Measurements from ENCODE around the gene VEZF1.
"Not testable (repeated sequence)": the region's sequence is repeated elsewhere in the genome, so short reads cannot be mapped to it uniquely, and the experiment has no call there.

VEZF1 gene

DNA sequence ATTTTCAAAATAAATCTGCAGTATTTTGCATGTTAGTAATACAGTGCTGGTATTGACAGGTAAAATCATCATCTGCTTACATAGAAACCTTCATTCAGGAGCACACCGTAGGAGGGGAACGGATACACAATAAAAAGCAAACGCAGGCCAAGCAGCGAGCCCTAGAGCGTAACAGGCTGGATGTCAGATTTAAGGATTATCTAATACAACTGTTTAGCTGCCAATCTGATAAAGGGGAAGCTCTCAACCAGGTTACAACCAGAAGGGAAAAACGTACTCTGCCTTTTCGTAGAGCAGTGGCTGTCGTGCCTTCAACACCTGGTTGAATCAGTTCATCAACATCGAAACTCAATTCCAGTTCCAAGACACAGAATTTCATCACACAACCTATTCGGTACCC, 16.5 kb downstream of the VEZF1 start:
- Histone ChIP-seq H3K27me3 (ENCODE audit: control insufficient read depth in 1 of 2, insufficient read depth in 2 of 2, low read length in 2 of 2) (no peaks in the 10 kb centered on the region), H3K4me3 (ENCODE audit: low read length in 2 of 2) (no peak overlapping the region), H3K9me3 (ENCODE audit: control insufficient read depth in 2 of 2, low read length in 2 of 2) (no peaks in the 10 kb centered on the region), H3K4me1 (ENCODE audit: control insufficient read depth, insufficient read depth, low read length) (peaks cover 14% of the 10 kb centered on the region), H3K36me3 (ENCODE audit: control insufficient read depth in 2 of 2, insufficient read depth in 2 of 2, low read length in 2 of 2) (peaks cover 23 to 37% of the 10 kb centered on the region in 2 donors), H3K9ac (ENCODE audit: low read length in 2 of 2) (no peak overlapping the region), H3K27ac (ENCODE audit: low read length) (no peak overlapping the region)

DNA sequence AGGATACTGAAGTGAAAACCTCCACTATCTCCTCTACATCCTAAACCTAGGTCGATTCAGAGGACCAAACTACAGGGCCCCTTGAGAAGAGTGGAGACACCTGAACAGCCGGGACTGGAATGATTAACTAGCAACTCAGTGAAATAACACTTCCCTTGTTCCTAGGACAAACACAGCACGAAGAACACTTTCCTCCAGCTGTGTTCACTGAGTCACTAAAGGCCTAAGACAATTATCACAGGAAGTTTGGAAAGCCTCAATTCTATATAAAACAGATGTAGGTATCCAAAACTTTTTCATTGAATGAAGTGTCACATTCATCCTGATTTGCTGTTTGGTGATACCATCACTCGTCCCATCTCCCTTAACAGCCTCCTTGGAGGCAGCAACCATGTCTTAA, 17.3 kb downstream of the VEZF1 start:
- Histone ChIP-seq H3K36me3 (ENCODE audit: control insufficient read depth in 2 of 2, insufficient read depth in 2 of 2, low read length in 2 of 2) (peaks cover 20 to 28% of the 10 kb centered on the region in 2 donors), H3K27ac (ENCODE audit: low read length) (no peak overlapping the region), H3K27me3 (ENCODE audit: control insufficient read depth in 1 of 2, insufficient read depth in 2 of 2, low read length in 2 of 2) (no peaks in the 10 kb centered on the region), H3K4me3 (ENCODE audit: low read length in 2 of 2) (no peak overlapping the region), H3K4me1 (ENCODE audit: control insufficient read depth, insufficient read depth, low read length) (peaks cover 12% of the 10 kb centered on the region), H3K9me3 (ENCODE audit: control insufficient read depth in 2 of 2, low read length in 2 of 2) (no peaks in the 10 kb centered on the region), H3K9ac (ENCODE audit: low read length in 2 of 2) (no peak overlapping the region)

- Histone ChIP-seq H3K4me1 (ENCODE audit: control insufficient read depth, insufficient read depth, low read length) (no peaks in the 10 kb centered on the region), H3K4me3 (ENCODE audit: low read length in 2 of 2) (no peak overlapping the region), H3K27ac (ENCODE audit: low read length) (no peak overlapping the region), H3K27me3 (ENCODE audit: control insufficient read depth in 1 of 2, insufficient read depth in 2 of 2, low read length in 2 of 2) (no peaks in the 10 kb centered on the region), H3K9me3 (ENCODE audit: control insufficient read depth in 2 of 2, low read length in 2 of 2) (no peaks in the 10 kb centered on the region), H3K9ac (ENCODE audit: low read length in 2 of 2) (no peak overlapping the region), H3K36me3 (ENCODE audit: control insufficient read depth in 2 of 2, insufficient read depth in 2 of 2, low read length in 2 of 2) (peaks cover 8 to 13% of the 10 kb centered on the region in 2 donors)
These were observed 19.6 kb downstream of the VEZF1 start for GRCh38 chr17:57968456-57968855.

DNA sequence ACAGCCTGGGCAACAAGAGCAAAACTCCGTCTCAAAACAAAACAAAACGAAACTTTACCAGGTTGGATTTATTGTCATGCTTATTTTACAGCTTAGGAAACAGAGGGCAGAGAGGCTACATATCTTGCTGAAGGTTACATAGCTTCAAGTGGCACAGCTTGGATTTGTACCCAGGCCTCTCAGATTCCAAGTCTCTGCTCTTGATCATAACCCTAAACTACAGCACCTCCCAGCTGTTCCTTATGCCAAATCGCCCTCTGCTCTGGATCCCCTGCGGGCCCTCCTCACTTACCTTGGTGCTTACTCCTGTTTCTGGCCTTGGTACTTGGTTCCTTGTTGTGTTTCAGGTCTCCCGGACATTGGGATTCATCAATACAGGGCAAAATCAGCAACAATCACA, 21.2 kb downstream of the VEZF1 start:
- no peaks in the 10 kb centered on the region for H3K27me3 ChIP-seq (ENCODE audit: control insufficient read depth in 1 of 2, insufficient read depth in 2 of 2, low read length in 2 of 2)
- no peaks in the 10 kb centered on the region for H3K4me1 ChIP-seq (ENCODE audit: control insufficient read depth, insufficient read depth, low read length)
- H3K9ac ChIP-seq (ENCODE audit: low read length in 2 of 2) = no peak overlapping the region
- H3K9me3 ChIP-seq (ENCODE audit: control insufficient read depth in 2 of 2, low read length in 2 of 2) = no peaks in the 10 kb centered on the region
- no peak overlapping the region for H3K27ac ChIP-seq (ENCODE audit: low read length)
- no peak overlapping the region for H3K4me3 ChIP-seq (ENCODE audit: low read length in 2 of 2)
- peaks cover 4 to 5% of the 10 kb centered on the region in 2 donors for H3K36me3 ChIP-seq (ENCODE audit: control insufficient read depth in 2 of 2, insufficient read depth in 2 of 2, low read length in 2 of 2)

DNA sequence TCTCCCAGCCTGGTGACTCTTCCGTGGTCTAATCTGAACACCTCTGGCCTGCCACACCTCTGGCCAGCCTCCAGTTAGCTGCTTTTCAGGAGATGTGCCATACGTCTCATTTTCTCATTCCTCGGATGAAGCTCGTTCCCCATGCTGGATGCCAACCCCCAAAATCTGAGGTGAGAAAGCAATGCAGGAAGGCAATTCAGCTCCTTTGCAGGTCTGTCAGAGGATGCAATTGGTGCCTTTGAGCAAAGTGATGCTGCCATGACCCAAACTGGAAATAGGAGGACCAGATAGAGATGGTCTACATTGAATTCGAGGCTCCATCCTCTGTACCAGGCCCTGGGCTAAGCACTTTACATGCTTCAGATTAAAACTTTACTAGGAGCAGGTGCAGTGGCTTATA, 21.8 kb downstream of the VEZF1 start:
- Histone ChIP-seq H3K9me3 (ENCODE audit: control insufficient read depth in 2 of 2, low read length in 2 of 2) (no peaks in the 10 kb centered on the region), H3K36me3 (ENCODE audit: control insufficient read depth in 2 of 2, insufficient read depth in 2 of 2, low read length in 2 of 2) (peaks cover 0 to 4% of the 10 kb centered on the region in 2 donors), H3K27me3 (ENCODE audit: control insufficient read depth in 1 of 2, insufficient read depth in 2 of 2, low read length in 2 of 2) (no peaks in the 10 kb centered on the region), H3K4me3 (ENCODE audit: low read length in 2 of 2) (no peak overlapping the region), H3K9ac (ENCODE audit: low read length in 2 of 2) (no peak overlapping the region), H3K27ac (ENCODE audit: low read length) (no peak overlapping the region), H3K4me1 (ENCODE audit: control insufficient read depth, insufficient read depth, low read length) (no peaks in the 10 kb centered on the region)

- no peak overlapping the region for H3K9ac ChIP-seq (ENCODE audit: low read length in 2 of 2)
- no peaks in the 10 kb centered on the region for H3K36me3 ChIP-seq (ENCODE audit: control insufficient read depth in 2 of 2, insufficient read depth in 2 of 2, low read length in 2 of 2)
- H3K9me3 ChIP-seq (ENCODE audit: control insufficient read depth in 2 of 2, low read length in 2 of 2) = no peaks in the 10 kb centered on the region
- H3K4me1 ChIP-seq (ENCODE audit: control insufficient read depth, insufficient read depth, low read length) = no peaks in the 10 kb centered on the region
- H3K4me3 ChIP-seq (ENCODE audit: low read length in 2 of 2) = no peak overlapping the region
- H3K27me3 ChIP-seq (ENCODE audit: control insufficient read depth in 1 of 2, insufficient read depth in 2 of 2, low read length in 2 of 2) = no peaks in the 10 kb centered on the region
- no peak overlapping the region for H3K27ac ChIP-seq (ENCODE audit: low read length)
These were observed 22.4 kb downstream of the VEZF1 start for GRCh38 chr17:57965521-57966160.

- Histone ChIP-seq H3K27ac (ENCODE audit: low read length) (no peak overlapping the region), H3K9ac (ENCODE audit: low read length in 2 of 2) (no peak overlapping the region), H3K36me3 (ENCODE audit: control insufficient read depth in 2 of 2, insufficient read depth in 2 of 2, low read length in 2 of 2) (no peaks in the 10 kb centered on the region), H3K4me1 (ENCODE audit: control insufficient read depth, insufficient read depth, low read length) (no peaks in the 10 kb centered on the region), H3K27me3 (ENCODE audit: control insufficient read depth in 1 of 2, insufficient read depth in 2 of 2, low read length in 2 of 2) (no peaks in the 10 kb centered on the region), H3K9me3 (ENCODE audit: control insufficient read depth in 2 of 2, low read length in 2 of 2) (no peaks in the 10 kb centered on the region), H3K4me3 (ENCODE audit: low read length in 2 of 2) (no peak overlapping the region)
These were observed 24.9 kb downstream of the VEZF1 start for GRCh38 chr17:57963149-57963511.

- Histone ChIP-seq H3K27ac (ENCODE audit: low read length) (no peak overlapping the region), H3K4me1 (ENCODE audit: control insufficient read depth, insufficient read depth, low read length) (no peaks in the 10 kb centered on the region), H3K4me3 (ENCODE audit: low read length in 2 of 2) (no peak overlapping the region), H3K9me3 (ENCODE audit: control insufficient read depth in 2 of 2, low read length in 2 of 2) (no peaks in the 10 kb centered on the region), H3K9ac (ENCODE audit: low read length in 2 of 2) (no peak overlapping the region), H3K27me3 (ENCODE audit: control insufficient read depth in 1 of 2, insufficient read depth in 2 of 2, low read length in 2 of 2) (no peaks in the 10 kb centered on the region), H3K36me3 (ENCODE audit: control insufficient read depth in 2 of 2, insufficient read depth in 2 of 2, low read length in 2 of 2) (no peaks in the 10 kb centered on the region)
These were observed 25.5 kb downstream of the VEZF1 start for GRCh38 chr17:57962279-57963148.

GRCh38 chr17:57959929-57960328, 28.1 kb downstream of the VEZF1 start:
- no peak overlapping the region for H3K4me3 ChIP-seq (ENCODE audit: low read length in 2 of 2)

DNA sequence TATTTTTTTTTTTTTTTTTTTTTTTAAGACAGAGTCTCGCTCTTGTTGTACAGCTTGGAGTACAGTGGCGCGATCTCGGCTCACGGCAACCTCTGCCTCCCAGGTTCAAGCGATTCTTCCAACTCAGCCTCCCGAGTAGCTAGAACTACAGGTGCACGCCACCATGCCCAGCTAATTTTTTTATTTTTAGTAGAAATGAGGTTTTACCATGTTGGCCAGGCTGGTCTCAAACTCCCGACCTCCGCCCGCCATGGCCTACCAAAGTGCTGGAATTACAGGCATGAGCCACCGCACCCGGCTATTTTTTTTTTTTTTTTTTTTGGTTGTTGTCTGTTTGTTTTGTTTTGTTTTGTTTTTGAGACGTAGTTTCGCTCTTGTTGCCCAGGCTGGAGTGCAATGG, 29.7 kb downstream of the VEZF1 start:
- H3K9me3 ChIP-seq (ENCODE audit: control insufficient read depth in 2 of 2, low read length in 2 of 2); H3K27ac ChIP-seq (ENCODE audit: low read length); H3K36me3 ChIP-seq (ENCODE audit: control insufficient read depth in 2 of 2, insufficient read depth in 2 of 2, low read length in 2 of 2); H3K27me3 ChIP-seq (ENCODE audit: control insufficient read depth in 1 of 2, insufficient read depth in 2 of 2, low read length in 2 of 2); H3K9ac ChIP-seq (ENCODE audit: low read length in 2 of 2); H3K4me3 ChIP-seq (ENCODE audit: low read length in 2 of 2): not testable (repeated sequence)
- H3K4me1 ChIP-seq (ENCODE audit: control insufficient read depth, insufficient read depth, low read length) = peaks cover 24% of the 10 kb centered on the region

More at GRCh38 chr17:57959929-57960328, 28.1 kb downstream of the VEZF1 start:
- no peaks in the 10 kb centered on the region for H3K9me3 ChIP-seq (ENCODE audit: control insufficient read depth in 2 of 2, low read length in 2 of 2)
- H3K27me3 ChIP-seq (ENCODE audit: control insufficient read depth in 1 of 2, insufficient read depth in 2 of 2, low read length in 2 of 2) = no peaks in the 10 kb centered on the region
- H3K36me3 ChIP-seq (ENCODE audit: control insufficient read depth in 2 of 2, insufficient read depth in 2 of 2, low read length in 2 of 2) = no peaks in the 10 kb centered on the region
- peaks cover 11% of the 10 kb centered on the region for H3K4me1 ChIP-seq (ENCODE audit: control insufficient read depth, insufficient read depth, low read length)
- no peak overlapping the region for H3K27ac ChIP-seq (ENCODE audit: low read length)
- no peak overlapping the region for H3K9ac ChIP-seq (ENCODE audit: low read length in 2 of 2)

DNA sequence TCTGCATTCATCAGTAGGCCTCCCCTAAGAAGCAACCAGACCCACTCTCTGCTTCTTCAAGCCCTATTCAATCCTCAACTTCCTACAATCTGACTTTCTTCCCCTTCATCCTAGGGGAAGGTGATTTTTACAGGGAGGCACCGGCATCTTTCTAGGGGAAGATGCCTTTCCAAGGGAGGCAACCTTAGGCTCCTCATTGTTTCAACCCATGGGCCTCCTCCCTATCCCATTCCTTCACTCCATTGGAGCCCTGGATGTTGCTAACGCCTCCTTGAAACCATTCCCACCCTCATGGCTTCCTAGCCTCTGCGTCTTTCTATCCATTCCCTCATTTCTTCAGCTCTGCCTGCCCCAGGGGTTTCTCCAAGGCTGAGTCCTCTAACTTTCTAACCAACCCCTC, 30.2 kb downstream of the VEZF1 start:
- H3K9me3 ChIP-seq (ENCODE audit: control insufficient read depth in 2 of 2, low read length in 2 of 2) = no peaks in the 10 kb centered on the region
- H3K27ac ChIP-seq (ENCODE audit: low read length) = peak overlapping the region; percentile 24
- no peaks in the 10 kb centered on the region for H3K36me3 ChIP-seq (ENCODE audit: control insufficient read depth in 2 of 2, insufficient read depth in 2 of 2, low read length in 2 of 2)
- H3K4me3 ChIP-seq (ENCODE audit: low read length in 2 of 2) = no peak overlapping the region
- no peak overlapping the region for H3K9ac ChIP-seq (ENCODE audit: low read length in 2 of 2)
- peaks cover 29% of the 10 kb centered on the region for H3K4me1 ChIP-seq (ENCODE audit: control insufficient read depth, insufficient read depth, low read length)
- H3K27me3 ChIP-seq (ENCODE audit: control insufficient read depth in 1 of 2, insufficient read depth in 2 of 2, low read length in 2 of 2) = no peaks in the 10 kb centered on the region
